ENCODE results near the gene IGFL2.
A peak's percentile ranks its signal among the peaks of the same experiment; 100 is the strongest.
"Not testable (repeated sequence)": the region's sequence is repeated elsewhere in the genome, so short reads cannot be mapped to it uniquely, and the experiment has no call there.

IGFL2 gene

DNA sequence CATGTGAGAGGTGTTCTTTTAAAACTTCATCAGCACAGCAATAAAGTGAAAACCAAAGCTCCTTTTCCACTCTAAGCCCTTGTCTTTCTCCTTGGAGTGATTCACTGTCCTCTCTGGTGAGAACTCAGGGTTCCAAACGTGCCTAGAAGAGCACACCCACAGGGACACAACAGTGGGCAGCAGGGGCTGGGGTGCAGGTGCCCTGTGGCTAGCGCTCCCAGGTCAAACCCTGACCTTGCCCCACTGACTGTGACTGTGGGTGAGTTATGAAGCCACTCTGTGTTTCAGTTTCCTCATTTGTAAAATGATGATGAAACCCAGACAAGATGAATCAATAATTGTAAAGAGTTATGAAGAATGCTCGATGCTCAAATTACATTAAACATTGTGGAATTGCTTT, 43.9 kb downstream of the IGFL2 start:
- DNase-seq: no peak

DNA sequence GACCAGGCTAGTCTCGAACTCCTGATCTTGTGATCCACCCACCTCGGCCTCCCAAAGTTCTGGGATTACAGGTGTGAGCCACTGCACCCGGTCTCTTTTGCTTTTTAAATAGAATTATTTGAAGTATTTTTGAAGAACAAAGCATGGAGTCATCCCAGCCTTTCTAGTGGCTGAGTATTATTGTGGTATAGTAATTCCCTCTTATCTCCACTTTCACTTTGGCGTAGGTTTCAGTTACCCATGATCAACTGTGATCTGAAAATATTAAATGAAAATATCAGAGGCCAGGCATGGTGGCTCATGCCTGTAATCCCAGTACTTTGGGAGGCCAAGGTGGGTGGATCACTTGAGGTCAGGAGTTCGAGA, 44.6 kb downstream of the IGFL2 start:
- DNase-seq: not testable (repeated sequence)

DNA sequence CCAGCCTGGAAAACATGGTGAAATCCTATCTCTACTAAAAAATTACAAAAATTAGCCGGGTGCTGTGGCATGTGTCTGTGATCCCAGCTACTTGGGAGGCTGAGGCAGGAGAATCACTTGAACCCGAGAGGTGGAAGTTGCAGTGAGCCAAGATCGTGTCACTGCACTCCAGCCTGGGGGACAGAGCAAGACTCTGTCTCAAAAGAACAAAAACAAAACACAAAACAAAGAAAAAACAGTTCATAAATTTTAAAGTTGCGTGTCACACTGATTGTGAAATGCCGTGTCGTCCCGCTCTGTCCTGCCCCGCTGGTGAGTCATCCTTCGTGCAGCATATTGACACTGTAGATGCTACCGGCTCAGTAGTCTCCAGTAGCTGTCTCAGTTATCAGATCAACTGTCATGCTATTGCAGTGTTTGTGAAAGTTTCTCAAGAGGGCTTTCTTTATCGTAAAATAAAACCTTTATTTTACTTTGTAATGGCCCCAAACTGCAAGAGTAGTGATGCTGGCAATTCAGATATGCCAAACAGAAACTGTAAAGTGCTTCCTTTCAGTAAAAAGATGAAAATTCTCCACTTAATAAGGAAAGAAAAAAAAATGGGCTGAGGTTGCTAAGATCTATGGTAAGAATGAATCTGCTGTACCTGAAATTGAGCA, 45.1 kb downstream of the IGFL2 start:
- peak; percentile 84 for DNase-seq

DNA sequence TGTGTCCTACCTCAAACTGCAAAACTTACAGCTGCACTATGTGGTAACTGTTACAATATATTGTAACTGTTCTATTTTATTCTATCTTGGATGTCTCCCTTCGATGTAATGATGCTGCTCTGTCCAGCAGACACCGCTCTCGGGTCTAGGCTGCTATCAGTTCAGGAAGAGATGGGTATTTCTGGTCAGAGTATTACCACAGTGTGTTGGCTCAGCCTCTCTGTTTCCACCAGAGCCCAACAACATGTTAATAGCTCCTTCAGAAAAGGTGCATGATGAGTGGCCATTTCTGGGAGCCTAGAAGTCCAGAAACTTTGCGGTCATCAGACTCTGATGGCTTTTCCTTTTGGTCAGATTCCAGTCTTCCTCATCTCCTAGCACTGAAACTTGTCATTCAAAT, 45.6 kb downstream of the IGFL2 start:
- no peak for DNase-seq

DNA sequence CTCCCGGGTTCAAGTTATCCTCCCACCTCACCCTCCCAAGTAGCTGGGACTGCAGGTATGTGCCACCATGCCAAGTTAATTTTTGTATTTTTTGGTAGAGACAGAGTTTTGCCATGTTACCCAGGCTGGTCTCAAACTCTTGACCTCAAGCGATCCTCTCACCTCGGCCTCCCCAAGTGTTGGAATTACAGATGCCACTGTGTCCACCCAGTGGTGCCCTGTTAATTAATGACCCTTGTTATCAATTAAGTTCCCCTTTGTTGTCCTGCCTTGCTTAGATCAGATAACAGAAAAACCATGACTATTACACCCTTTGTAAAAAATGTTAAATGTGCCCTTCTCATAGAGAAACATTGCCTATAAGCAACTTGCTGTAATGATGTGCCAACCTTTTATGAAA, 47.1 kb downstream of the IGFL2 start:
- DNase-seq: no peak

DNA sequence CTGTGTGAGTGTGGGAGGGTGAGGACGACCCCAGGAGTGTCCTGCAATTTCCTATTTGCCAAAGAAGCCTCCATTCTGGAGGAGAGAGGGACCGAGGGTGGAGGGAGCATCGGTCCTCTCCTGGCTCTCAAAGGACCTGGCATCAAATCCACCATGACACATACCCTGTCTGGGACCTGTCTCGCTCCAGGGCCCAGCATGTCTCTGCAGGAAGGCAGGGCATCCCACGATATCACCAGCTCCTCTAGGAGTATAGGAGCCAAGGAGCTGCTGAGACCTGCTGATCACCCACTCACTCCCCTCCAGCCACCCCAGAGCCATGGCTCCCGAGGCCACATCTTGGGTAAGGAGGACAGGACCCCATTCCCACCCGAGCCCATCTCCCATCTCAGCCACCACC, 47.9 kb downstream of the IGFL2 start:
- DNase-seq: not testable (repeated sequence)

DNA sequence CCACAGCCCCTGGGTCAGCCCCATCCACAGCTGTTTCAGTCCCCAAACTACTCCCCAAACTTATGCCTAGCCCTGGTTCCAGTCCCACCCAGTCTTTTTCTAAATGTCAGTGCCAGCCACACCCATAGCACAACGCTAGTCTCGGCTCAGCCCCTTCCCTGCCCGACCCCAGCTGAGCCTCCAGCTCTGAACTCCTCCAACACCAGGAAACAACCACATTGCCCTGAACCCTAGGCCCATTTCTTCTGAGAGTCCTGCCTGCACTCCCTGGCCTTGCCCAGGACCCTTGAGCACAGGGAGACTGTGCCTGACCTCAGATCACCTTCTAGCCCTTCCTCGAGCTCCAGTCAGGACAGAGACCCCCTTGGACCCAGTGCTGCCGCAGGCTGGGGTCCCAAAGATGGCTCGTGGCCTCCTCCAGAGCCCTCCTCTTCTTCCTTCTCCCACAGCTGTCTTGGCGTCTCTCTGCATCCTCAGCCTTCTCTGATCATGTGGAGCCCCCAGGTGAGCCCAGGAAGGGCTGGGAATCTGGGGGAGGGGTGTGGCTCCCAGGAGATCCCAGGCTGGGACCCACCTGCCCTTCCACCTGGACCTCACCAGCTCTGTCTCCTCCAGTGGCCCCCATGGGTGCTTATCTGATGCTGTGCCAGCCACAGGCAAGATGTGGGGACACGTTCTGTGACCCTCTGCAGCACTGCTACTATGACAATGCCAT, 48.5 kb downstream of the IGFL2 start:
- DNase-seq: no peak

DNA sequence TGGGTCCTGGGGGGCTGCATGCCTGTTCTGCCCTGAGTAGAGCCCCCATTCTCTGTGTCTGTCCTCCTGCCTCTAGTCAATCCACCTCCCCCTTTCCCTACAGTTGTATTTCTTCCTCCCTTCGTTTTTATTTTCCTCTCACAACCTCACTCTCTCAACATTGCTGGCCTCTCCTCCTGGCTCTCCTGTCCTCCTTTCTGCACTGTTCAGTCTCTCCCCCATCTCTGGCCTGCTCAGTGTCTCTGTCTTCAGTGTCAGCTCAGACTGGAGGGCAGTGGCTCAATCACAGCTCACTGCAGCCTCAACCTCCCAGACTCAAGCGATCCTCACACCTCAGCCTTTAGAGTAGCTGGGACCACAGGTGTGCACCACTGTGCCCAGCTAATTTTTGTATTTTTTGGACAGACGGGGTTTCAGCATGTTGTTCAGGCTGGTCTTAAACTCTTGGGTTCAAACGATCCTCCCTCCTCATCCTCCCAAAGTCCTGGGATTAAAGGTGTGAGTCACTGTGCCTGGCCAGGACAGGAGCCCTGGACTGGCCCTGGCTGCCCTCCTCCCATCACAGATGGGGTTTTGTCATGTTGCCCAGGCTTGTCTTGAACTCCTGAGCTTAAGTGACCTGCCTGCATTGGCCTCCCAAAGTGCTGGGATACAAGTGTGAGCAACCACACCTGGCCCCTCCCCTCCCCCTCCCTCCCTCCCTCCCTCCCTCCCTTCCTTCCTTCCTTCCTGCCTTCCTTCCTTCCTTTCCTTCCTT, 49.5 kb downstream of the IGFL2 start:
- no peak for DNase-seq

DNA sequence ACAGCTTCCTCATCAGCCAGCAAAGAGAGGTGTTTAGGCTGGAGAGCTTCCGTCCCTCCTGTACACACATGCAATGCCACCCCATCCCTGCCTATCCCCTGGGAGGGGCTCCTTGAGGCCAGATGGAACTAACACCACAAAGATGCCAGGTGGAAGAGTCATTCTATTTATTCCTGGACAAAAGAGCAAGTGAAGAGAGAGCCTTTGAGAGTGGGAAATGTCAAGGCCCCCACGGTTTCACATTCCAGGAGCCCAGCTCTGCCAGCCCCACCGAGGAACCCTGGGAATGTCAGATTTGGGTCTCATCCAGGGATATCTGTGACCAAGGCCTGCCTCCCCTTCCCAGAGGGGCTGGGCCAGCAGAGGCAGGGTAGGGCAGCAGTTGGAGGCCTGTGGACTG, 50.7 kb downstream of the IGFL2 start:
- DNase-seq: no peak

DNA sequence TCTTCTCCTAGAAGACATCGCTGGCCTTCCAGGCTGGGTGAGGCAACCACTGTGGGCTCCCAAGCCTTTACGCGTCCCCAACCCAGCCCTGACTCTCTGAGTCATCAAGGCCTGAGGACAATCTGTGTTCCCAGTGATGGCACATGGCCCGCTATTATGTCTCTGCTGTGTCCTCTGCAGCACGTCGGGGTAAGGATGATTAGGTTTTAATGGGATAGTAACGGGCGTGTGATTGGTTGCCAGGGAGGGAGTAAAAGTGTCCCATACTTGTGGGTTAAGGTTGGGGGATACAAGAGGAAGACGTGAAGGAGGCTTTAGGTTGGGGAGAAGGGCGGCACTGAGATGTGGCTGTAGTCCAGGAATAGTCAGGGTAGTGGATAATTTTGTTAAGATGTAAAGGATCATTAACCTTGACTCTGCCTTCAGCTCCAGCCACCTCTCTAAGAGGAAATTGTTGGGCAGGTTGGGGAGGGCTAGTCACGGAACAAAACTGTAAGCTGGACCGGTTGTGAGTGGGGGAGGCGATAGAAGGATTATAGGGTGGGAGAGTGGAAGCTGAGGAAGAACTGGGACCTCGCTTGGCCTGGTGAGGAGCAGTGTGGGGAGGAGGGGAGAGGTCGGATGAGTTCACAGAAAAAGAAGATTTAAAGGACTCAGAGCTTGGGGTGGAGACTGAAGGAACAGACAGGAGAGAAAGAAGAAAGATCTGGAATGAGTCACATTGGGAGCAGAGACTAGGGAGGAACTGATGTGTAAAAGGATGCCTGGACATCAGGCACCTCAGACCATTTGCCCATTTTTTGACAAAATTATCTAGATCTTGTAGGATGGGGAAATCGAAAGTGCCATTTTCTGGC, 53.6 kb downstream of the IGFL2 start:
- no peak for DNase-seq

DNA sequence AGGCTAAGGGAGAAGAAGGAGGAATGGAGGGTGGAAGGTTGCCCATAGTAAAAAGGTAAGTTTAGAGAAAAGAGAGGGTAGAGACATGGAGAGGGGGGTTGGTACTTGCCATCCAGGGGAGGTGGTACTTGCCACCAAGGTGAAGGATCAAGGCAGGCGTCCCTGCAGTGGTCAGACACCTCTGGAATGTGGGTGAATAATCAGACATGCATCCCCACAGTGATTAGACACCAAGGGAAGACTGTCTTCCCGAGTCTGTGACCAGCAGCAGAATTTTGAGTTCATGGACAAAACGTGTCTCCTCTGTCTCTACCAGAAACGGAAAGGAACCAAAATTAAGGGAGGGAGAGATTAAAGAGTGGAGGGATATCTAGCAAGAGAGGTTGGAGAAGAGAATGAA, 54.4 kb downstream of the IGFL2 start:
- no peak for DNase-seq

DNA sequence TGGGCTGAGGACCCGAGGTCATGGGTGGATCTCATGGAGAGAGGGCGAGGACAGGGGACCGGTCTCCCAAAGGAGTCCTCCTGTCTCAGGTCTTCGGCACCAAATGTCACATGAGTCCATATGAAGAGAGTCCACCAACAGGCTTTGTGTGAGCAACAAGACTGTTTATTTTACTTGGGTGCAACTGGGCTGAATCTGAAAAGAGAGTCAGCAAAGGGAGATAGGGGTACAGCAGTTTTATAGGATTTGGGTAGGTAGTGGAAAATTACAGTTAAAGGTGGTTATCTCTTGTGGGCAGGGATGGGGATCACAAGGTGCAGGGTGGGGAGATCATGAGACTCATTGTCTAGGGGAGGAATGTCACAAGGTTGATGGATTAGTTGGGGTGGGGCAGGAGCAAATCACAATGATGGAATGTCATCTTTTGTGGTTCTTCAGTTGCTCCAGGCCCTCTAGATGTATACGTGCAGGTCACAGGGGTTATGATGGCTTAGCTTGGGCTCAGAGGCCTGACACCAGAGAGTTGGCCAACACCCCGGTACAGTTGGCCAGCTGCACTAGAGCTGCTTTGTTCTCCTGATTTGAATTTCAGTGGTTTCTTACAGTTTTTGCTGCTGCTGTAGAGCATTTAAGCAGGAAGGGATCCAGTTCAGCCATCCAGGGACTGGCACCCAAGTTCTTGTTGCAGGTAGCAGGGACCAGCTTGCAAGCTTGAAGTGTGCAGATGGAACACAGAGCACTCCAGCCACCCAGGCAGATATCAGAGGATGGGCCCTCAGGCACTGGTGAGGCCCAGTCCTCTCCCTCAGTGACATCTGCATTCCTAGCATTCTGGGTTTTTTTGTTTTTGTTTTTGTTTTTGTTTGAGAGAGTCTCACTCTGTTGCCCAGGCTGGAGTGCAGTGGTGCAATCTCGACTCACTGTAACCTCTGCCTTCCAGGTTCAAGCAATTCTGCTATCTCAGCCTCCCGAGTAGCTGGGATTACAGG, 55.1 kb downstream of the IGFL2 start:
- no peak for DNase-seq

DNA sequence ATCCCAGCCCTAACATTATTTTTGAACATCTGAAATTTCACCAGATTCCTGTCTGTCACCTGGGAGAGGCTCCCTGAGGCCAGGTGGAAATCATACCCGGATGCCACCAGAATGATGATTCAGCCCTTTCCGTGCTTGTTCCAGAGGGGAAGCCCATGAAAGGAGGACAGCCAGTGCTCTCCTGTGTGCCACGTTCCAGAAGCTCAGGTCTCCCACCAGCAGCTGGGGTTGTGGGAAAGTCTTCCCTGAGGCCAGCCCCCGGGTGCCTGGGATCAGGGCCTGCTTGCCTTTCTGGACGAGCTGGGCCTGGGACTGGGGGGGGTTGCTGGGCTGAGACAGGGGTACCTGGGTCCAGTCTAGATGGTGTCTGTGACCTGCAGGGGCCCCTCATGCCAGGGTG, 56.0 kb downstream of the IGFL2 start:
- no peak for DNase-seq

DNA sequence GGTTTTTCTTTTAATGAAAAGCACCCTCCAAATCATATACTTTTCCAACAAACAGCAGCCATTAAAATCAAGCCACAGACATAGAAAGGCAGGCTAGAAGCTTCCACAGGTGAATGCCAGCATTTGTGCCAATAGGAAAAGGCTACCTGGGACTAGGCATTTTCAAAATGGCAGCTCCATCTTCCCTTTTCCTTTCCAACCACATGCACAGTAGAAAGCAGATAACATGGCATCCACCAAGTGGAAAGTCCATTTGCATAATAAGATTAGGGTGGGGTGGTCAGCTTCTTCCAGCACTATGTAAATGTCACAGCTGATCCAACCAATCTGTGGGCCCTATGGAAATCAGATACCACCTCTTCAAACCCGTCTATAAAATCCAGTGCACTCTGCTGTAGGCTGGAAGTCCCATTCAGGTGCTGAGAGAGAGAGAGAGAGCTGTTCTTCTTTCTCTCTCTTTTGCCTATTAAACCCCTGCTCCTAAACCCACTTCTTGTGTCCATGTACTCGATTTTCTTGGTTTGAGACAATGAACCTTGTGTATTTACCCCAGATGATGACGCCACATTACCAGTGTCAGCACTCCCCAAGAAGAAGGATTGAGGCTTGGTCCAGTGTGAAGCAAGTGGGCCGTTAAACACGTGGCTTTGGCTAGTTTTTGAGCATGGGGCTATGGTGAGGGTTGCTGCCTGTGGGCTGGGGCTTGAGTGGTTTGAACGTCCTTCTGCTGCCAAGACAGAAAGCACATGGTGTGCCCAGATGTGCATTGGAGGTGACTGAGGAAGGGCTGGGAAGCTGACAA, 57.3 kb downstream of the IGFL2 start:
- no peak for DNase-seq

DNA sequence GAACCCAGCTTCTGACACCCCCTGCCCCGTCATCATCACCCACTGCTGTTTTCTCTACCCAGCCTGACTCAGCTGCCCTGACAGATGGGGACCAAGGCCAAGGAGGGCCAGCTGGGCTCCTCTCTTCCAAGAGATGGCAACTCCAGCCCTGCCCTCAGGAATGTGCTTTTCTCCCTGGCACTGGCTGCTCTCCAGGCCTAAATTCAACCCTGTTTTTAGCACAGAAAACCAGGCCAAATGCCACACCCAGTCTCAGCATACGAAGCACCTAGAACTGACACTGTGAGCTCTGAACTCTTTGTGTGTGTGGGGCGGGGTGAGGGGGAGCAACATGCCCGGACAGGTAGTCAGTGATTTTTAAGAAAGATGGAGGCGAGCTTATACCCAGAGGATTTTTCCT, 58.1 kb downstream of the IGFL2 start:
- DNase-seq: no peak

DNA sequence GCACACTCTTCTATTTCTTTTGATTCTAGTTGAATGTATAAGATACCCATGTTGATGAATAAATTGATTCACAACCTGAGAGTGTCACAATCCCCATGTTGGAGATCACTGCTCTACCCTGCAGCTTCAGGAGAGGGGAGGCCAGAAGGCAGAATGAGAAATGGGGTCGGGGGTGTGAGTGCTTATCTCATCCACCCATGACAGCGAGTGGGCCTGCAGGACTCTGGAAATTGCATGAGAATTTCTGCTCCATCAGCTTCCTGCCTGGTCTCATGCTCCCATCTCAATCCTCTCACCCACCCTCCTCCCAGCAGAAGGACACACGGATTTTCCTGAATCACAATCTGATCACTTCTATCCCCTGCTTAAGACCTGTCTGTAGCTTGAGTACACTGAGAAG, 58.6 kb downstream of the IGFL2 start:
- DNase-seq: no peak

DNA sequence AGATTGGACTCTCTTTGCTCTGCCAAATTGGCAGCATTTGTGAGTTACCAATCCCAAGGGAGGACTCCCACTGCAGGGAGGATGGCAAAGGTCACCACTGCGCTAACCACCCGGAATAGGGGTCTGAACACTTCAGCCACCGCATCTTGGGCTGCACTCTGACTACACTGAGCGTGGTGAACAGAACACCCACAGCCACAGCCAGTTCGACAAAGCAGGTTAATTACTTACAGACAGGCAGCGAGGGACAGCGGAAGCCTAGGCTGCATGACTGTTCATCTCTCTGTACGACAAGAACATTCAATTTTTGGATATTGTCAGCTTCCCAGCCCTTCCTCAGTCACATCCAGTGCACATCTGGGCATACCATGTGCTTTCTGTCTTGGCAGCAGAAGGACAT, 59.8 kb downstream of the IGFL2 start:
- not testable (repeated sequence) for DNase-seq

DNA sequence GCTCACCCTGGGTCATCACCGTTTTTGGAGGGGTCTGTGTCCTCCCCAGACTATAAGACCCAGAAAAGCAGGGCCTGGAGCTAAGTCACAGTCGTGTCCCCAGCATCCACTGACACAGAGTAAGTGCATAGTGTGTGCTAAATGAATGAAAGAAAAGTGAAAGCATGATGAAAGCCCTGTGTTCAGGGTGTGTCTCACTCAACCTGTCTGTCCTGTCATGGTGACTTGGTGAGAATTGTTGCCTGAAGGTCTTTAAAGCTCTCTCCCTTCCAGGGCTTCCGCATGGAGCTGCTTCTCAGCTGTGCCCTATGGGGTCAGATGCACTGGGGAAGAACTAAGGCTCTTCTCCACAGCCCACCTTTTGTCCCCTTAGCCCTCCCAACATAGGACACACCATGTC, 61.0 kb downstream of the IGFL2 start:
- DNase-seq: no peak

DNA sequence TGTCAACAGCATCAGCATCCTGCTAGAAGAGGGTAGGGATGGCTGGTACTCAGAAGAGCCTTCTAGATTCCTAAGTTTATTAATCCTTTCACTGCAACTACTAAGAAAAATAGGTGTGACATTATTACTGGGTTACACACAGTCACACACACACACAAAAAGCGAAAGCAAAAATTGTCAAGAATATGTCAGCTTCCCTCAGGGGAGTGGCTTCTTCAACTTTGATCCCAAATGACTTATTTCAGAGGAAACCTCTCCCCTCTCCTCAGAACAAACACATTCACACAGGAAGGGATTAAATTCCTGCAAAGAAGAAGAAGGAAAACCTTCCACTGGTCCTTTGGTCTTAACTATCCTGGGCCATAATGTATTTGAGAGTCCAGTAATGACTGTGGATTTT, 61.4 kb downstream of the IGFL2 start:
- DNase-seq: no peak

DNA sequence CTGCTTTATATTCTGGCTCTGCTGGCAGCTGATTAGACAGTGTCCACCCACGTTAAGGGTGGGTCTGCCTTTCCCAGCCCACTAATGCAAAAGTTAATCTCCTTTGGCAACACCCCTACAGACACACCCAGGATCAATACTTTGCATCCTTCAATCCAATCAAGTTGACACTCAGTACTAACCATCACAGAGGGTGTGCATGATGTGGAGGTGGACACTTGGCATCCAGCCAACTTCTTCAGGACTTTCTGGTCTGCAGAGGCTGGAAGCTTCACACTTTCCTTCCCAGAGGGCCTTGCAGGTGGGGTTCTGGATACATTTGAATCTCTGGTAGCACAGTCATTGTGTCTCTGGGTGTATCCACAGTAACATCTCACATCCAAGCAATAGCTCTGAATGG, 62.6 kb downstream of the IGFL2 start:
- DNase-seq: no peak

All from fibroblast of skin of right biceps (primary cell).